Middle frontal gyrus (tissue), 1 donor: ENCODE data around the gene BCL2.

ENCODE experiments used
- DNase-seq: peaks from one replicate; pipeline ENCODE4 v3.0.0-alpha.2; 2015; ENCODE audit warnings: low spot score; ENCODE audit errors: extremely low spot score

Gene BCL2

GRCh38 chr18:63185984-63186383 is 133.6 kb downstream of the BCL2 start:
- no peak for DNase-seq

- no peak for DNase-seq
These were observed 135.4 kb downstream of the BCL2 start for GRCh38 chr18:63183952-63184770.

GRCh38 chr18:63183378-63183777 is 136.2 kb downstream of the BCL2 start:
- DNase-seq: no peak

GRCh38 chr18:63182861-63183260 is 136.7 kb downstream of the BCL2 start:
- DNase-seq: no peak

GRCh38 chr18:63182310-63182772 is 137.2 kb downstream of the BCL2 start:
- DNase-seq: no peak

DNA sequence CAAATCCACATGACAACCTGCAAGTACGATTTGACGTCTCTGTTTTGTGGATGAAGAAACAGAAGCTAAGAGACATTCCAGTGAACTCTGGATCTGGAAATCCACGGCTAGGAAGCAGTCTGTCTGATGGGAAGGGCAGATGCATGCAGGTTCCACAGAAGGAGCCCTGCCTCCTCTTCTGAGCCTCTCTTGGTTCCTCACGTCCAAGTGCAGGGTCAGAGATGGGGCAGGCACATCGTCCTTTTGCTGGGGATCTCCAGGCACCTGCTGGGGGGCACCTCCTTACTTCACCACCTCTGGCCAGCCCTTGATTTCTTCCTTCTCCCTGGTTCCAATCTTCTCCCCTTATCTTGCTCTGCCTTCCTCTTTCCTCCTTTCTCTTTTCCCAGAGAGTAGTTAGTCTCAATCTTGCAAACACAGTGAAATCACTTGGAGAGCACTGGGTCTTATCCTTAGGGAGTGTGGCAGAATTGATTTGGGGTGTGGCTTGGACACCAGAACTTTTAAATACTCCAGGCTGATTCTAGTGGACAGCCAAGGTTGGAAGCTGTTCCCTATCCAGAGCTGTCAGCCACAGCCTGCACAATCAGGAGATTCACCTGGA is 137.8 kb downstream of the BCL2 start:
- DNase-seq: no peak

DNA sequence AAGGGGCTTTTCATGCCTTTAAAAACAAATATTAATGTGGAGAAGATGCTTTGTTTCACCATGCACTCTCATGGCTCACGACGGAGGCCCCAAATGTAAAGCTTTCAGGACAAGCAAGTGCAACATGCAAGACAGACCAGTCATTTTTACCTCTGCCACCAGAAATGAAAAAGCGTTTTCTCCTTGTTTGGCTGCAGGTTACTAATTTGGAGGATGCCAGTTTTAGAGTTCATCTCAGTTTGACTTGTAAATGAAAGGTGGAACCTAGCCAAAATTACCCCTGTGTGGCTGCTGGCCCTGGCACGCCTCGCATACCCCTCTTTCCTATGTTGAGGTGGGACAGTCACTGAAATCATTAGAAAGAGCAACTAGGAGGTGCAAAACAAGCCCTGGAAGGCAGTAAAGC is 138.6 kb downstream of the BCL2 start:
- DNase-seq: no peak

GRCh38 chr18:63180321-63180720 is 139.2 kb downstream of the BCL2 start:
- DNase-seq: no peak

DNA sequence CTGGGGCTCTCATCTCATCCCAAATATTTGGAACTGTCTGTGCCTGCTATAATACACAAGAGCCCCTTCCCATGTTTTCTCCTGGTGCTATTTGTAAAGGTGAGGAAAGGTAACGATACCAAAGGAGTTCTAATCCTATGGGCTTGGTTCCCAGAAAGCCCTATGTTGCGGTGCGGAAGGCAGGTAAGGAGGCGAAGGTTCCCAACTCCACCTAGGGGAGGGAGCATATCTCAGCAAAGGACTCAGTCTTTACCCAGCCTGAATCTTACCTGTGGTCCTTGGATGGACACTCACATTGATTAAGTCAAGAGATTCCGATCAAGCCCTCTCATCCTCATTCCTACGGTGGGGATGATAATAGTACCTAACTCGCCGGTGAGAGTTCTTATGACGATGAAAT is 140.1 kb downstream of the BCL2 start:
- DNase-seq: no peak

GRCh38 chr18:63178971-63179370 is 140.6 kb downstream of the BCL2 start:
- DNase-seq: no peak

DNA sequence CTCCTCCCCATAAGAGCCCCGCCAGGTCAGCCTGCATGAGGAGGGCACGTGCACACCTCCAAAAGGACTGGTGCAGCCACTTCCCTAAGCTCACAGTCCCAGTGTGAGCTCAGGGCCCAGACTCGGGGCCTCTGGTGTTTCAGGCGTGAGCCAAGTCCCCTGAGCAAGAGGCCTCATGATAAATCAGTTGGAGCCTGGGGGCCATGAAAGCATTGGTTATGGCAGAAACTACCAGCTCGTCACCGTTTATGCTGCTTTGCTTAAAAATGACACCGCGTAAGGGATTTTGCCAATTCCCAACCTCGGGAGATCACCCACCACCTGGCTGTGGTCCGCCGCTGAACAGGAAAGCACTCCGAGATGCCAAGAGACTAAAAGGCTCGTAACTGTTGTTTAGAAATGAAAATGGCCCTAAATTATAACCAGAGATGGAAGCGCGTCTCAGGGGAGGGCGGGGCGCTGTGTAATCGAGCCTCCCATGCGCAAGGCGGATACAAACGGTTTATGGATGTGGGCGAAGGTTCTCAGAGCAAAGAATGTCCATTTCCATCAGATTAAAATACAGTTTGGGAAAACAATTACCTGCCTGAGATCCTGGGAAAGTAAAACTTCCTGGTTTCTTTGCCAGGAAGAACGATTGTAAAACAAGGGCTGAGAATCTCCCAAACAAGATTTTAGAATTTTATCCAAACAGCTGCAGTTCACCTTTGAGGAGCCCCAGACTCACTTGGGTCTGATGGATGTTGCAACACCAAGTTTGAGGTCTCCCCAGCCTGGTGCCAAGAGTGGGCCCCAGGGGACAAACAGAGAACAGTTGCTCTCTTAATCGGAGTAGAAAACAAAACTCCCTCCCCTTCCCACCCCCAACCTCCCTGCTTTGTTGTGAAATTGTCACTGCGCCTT is 141.4 kb downstream of the BCL2 start:
- no peak for DNase-seq

DNA sequence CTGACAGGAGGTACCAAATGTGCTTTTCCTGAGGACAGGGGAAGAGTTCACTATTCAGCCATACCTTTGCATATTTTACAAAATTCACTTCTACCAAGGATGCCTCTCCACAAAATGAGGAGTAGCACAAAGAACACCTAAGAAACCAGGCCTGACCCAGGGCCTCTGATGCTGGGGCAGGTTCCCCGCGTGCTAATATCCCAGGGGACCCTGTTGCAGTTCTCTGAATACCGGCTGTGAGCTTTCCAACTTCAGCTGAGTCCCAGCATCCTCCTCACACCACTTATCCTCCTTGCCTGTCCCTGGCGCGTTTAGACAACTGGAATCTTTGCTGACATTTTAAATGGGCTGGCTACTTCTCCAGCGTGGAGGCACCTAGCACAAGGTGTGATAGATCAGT is 142.3 kb downstream of the BCL2 start:
- no peak for DNase-seq

GRCh38 chr18:63175264-63175663 is 144.3 kb downstream of the BCL2 start:
- DNase-seq: no peak

GRCh38 chr18:63173983-63174382 is 145.6 kb downstream of the BCL2 start:
- DNase-seq: no peak

DNA sequence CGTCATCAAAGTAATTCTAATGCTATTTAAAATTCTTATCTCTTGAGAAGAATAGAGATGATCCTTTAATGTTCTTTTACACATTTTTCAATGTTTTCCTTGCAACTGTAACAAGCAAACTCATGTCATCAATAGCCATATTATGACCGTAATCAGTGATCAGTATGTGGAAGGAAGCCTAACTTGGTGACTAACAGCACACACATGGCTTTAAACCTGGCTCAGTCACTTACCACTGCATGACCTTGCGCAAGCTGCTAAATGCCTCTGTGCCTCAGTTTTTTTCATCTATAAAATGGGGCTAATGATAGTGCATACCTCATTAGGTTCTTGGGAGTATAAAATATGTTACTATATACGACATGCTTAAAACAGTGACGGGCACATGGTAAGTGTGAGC is 149.7 kb downstream of the BCL2 start:
- no peak for DNase-seq

GRCh38 chr18:63168287-63168686 is 151.3 kb downstream of the BCL2 start:
- no peak for DNase-seq

- no peak for DNase-seq
These were observed 153.4 kb downstream of the BCL2 start for GRCh38 chr18:63166142-63166541.

DNA sequence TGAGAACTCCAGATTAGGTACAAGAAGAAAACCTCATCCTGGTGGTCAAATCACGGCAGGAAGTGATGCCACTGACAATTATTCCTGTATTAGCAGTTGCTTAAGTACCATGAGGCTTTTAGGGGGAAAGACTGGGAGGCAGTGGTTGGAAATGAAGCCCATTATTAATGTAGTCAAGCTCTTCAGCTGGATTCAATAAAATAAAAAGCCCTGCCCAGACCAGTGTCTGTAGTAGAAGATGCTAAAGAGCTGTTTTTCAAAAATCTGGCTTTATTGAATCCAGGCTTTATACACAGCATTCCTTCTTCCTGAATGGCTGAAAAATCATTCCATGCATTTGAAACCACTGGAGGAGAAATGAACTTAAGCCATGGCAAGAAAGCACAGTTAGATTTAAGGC is 155.2 kb downstream of the BCL2 start:
- no peak for DNase-seq

- DNase-seq: no peak
These were observed 157.1 kb downstream of the BCL2 start for GRCh38 chr18:63162271-63163014.

DNA sequence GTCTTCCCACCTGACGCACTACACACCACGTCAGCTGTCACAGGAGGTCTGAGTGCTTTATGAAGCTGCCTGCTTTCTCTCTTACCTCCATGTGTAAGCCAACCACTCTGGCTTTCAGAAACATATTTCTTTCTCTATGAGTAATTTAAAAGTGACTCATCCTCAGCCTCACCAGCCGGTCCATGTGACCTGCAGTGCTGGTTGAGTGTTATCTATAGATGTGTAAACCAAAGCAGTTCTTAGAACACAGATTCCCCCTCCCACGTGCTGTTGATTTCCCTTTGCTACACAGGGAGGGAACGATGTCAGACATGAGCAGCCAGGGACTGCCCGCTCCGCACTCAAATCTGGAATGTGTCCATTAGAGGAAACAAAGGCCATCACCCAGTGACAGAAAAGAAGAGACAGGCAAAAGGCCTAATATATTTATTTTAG is 157.8 kb downstream of the BCL2 start:
- peak; percentile 57 for DNase-seq
